Thyroid gland (tissue), 4 donors: ENCODE data around the gene HMGCLL1. TPM values are rescaled to one million over a fixed set of nuclear protein-coding genes. Genes with fewer than 3 reads are reported as not detected.

Experiments
- DNase-seq, 2 donors: peaks; one replicate each; pipeline ENCODE4 v3.0.0-alpha.2; 2019
- H3K27ac ChIP-seq, 3 donors: fragments of 200-600 bp; sonication (generic); 1 replicate in 2 of 3; 2 replicates in 1 of 3; pipeline ENCODE4 v1.5.1; 2016 to 2019; ENCODE audit warnings: mild to moderate bottlenecking in 1 of 3, moderate library complexity in 1 of 3
- H3K27me3 ChIP-seq: fragments of 200-600 bp; sonication (generic); one replicate; pipeline ENCODE4 v1.5.1; 2019
- H3K36me3 ChIP-seq, 2 donors: fragments of 200-600 bp; sonication (generic); one replicate each; pipeline ENCODE4 v1.5.1; 2016 to 2019
- H3K4me1 ChIP-seq, 2 donors: fragments of 200-600 bp; sonication (generic); one replicate each; pipeline ENCODE4 v1.5.1; 2017 to 2019
- H3K4me3 ChIP-seq, 3 donors: fragments of 200-600 bp; sonication (generic); replicated peaks in 1 of 3; 1 replicate in 2 of 3; 2 replicates in 1 of 3; pipeline ENCODE4 v1.5.1; 2016; ENCODE audit warnings: mild to moderate bottlenecking in 1 of 3
- H3K9me3 ChIP-seq: fragments of 200-600 bp; sonication (generic); one replicate; pipeline ENCODE4 v1.5.1; 2017
- CTCF ChIP-seq, 6 experiments: fragments of 200-600 bp in 3 of 6; fragments of 450-650 bp in 3 of 6; sonication (generic) in 3 of 6; IDR thresholded peaks; one replicate each; pipeline ENCODE4 v1.5.1; 2016 to 2019; ENCODE audit warnings: antibody characterized with exemption in 6 of 6, mild to moderate bottlenecking in 2 of 6, inconsistent platforms in 1 of 6, moderate library complexity in 1 of 6
- POLR2A ChIP-seq, 2 donors: fragments of 450-650 bp; IDR thresholded peaks; one replicate each; pipeline ENCODE4 v1.6.1; 2017; ENCODE audit warnings: antibody characterized with exemption in 2 of 2, mild to moderate bottlenecking in 2 of 2, moderate library complexity in 1 of 2
- WGBS, 2 donors: methylation state at CpG; one replicate each; pipeline ENCODE4 v1.1.5; 2017; 5-methylcytosine and 5-hydroxymethylcytosine counted together
- intact Hi-C: fragments of 100-400 bp; cut with DNase I; formaldehyde crosslinking; loops from one replicate; pipeline ENCODE4 v1.15.1; 2023
- total RNA-seq, 4 donors: library from RNA; depleted of rRNA; stranded (reverse); fragments of >200 nt; gene quantifications; one replicate each; pipeline ENCODE4 v1.2.3, GENCODE V29; 2016

Gene HMGCLL1
- total RNA-seq, 4 donors from 2014 or later, result 0.25 to 2.1 (median 1.1) TPM

GRCh38 chr6:55410674-55411073, 168.3 kb downstream of the HMGCLL1 start:
- no peaks in the 10 kb centered on the region for H3K4me1 ChIP-seq
- no peak for DNase-seq
- H3K27me3 ChIP-seq, result no peaks in the 10 kb centered on the region
- intact Hi-C loops, result no loop called here
- H3K27ac ChIP-seq, result no peak overlapping the region
- no peaks in the 10 kb centered on the region for H3K36me3 ChIP-seq
- no peak for TF ChIP-seq POLR2A (IDR thresholded peaks at IDR 0.05)
- no peak for TF ChIP-seq CTCF (IDR thresholded peaks at IDR 0.05)
- H3K4me3 ChIP-seq, result no peak overlapping the region
- H3K9me3 ChIP-seq, result no peaks in the 10 kb centered on the region

GRCh38 chr6:55405474-55406235, 173.3 kb downstream of the HMGCLL1 start:
- Histone ChIP-seq H3K27me3 (no peaks in the 10 kb centered on the region), H3K27ac (no peak overlapping the region), H3K36me3 (no peaks in the 10 kb centered on the region), H3K4me3 (no peak overlapping the region), H3K4me1 (no peaks in the 10 kb centered on the region), H3K9me3 (no peaks in the 10 kb centered on the region)
- intact Hi-C loops, result no loop called here
- DNase-seq, result no peak
- 77 to 79% methylated on average over 7 of the region's 7 CpGs for WGBS, 2 donors
- TF ChIP-seq POLR2A (IDR thresholded peaks at IDR 0.05) (no peak), CTCF (IDR thresholded peaks at IDR 0.05) (no peak)

GRCh38 chr6:55399351-55399750, 179.6 kb downstream of the HMGCLL1 start:
- TF ChIP-seq POLR2A (IDR thresholded peaks at IDR 0.05) (no peak), CTCF (IDR thresholded peaks at IDR 0.05) (no peak)
- H3K9me3 ChIP-seq, result no peaks in the 10 kb centered on the region
- H3K4me3 ChIP-seq, result no peak overlapping the region
- intact Hi-C loops, result no loop called here
- no peak overlapping the region for H3K27ac ChIP-seq
- H3K27me3 ChIP-seq, result no peaks in the 10 kb centered on the region
- DNase-seq, result no peak
- H3K36me3 ChIP-seq, result no peaks in the 10 kb centered on the region
- no peaks in the 10 kb centered on the region for H3K4me1 ChIP-seq
- WGBS, 2 donors, result 68 to 72% methylated on average over 1 of the region's 1 CpG

- no peaks in the 10 kb centered on the region for H3K27me3 ChIP-seq
- H3K36me3 ChIP-seq, result no peaks in the 10 kb centered on the region
- intact Hi-C loops, result no loop called here
- no peak for TF ChIP-seq POLR2A (IDR thresholded peaks at IDR 0.05)
- TF ChIP-seq CTCF (IDR thresholded peaks at IDR 0.05), result no peak
- no peak overlapping the region for H3K4me3 ChIP-seq
- no peak for DNase-seq
- H3K4me1 ChIP-seq, result no peaks in the 10 kb centered on the region
- WGBS, 2 donors, result 88% methylated on average over 3 of the region's 3 CpGs
- H3K27ac ChIP-seq, result no peak overlapping the region
- no peaks in the 10 kb centered on the region for H3K9me3 ChIP-seq
These were observed 181.0 kb downstream of the HMGCLL1 start for GRCh38 chr6:55397986-55398385.

- no peaks in the 10 kb centered on the region for H3K27me3 ChIP-seq
- intact Hi-C loops, result no loop called here
- H3K9me3 ChIP-seq, result no peaks in the 10 kb centered on the region
- DNase-seq, result no peak
- H3K4me1 ChIP-seq, result no peaks in the 10 kb centered on the region
- no peak overlapping the region for H3K4me3 ChIP-seq
- TF ChIP-seq POLR2A (IDR thresholded peaks at IDR 0.05), result no peak
- TF ChIP-seq CTCF (IDR thresholded peaks at IDR 0.05), result no peak
- H3K27ac ChIP-seq, result no peak overlapping the region
- WGBS, 2 donors, result 66 to 76% methylated on average over 3 of the region's 3 CpGs
- no peaks in the 10 kb centered on the region for H3K36me3 ChIP-seq
These were observed 183.1 kb downstream of the HMGCLL1 start for GRCh38 chr6:55395871-55396270.
